Left ventricle myocardium inferior (tissue), 1 donor: Measurements from ENCODE around the gene HACD2. TPM values are rescaled to one million over a fixed set of nuclear protein-coding genes. Genes with fewer than 3 reads are reported as not detected.

ENCODE experiments used
- DNase-seq: peaks from one replicate; pipeline ENCODE4 v3.0.0-alpha.2; 2020
- H3K27ac ChIP-seq: fragments of 200-600 bp; replicated peaks from 2 replicates; pipeline ENCODE4 v1.8.0; 2021
- H3K27me3 ChIP-seq: fragments of 200-600 bp; 2 replicates; pipeline ENCODE4 v1.8.0; 2021; ENCODE audit warnings: low read depth
- H3K36me3 ChIP-seq: fragments of 200-600 bp; 2 replicates; pipeline ENCODE4 v1.8.0; 2021
- H3K4me1 ChIP-seq: fragments of 200-600 bp; 2 replicates; pipeline ENCODE4 v1.8.0; 2021
- H3K4me3 ChIP-seq: fragments of 200-600 bp; 2 replicates; pipeline ENCODE4 v1.8.0; 2021; ENCODE audit warnings: mild to moderate bottlenecking, moderate library complexity
- H3K9me3 ChIP-seq: fragments of 200-600 bp; replicated peaks from 2 replicates; pipeline ENCODE4 v1.8.0; 2021
- CTCF ChIP-seq: fragments of 200-600 bp; IDR thresholded peaks from 2 replicates; pipeline ENCODE4 v1.8.0; 2021; ENCODE audit warnings: antibody characterized with exemption, mild to moderate bottlenecking, borderline replicate concordance
- intact Hi-C: fragments of 100-400 bp; cut with micrococcal nuclease; formaldehyde crosslinking; loops from one replicate; pipeline ENCODE4 v1.11.0; 2022
- total RNA-seq: library from RNA; stranded (reverse); fragmentation: NEBNext Ultra II Directional; extraction: Animal tissue kit (Norgen Biotek cat#: 25700); gene quantifications from one replicate; pipeline ENCODE4 v1.2.1, GENCODE V29; 2021
- donor health status: DM: no; HTN: yes; CAD: no; lungs with severe emphysema.

The HACD2 gene
- total RNA-seq, 1 donor from 2014 or later: 8.1 TPM

- H3K36me3 ChIP-seq: peaks cover 27% of the 10 kb centered on the region
- intact Hi-C loops: no loop called here
- no peak overlapping the region for H3K27ac ChIP-seq
- no peak for TF ChIP-seq CTCF
- H3K4me1 ChIP-seq: peaks cover 2% of the 10 kb centered on the region
- DNase-seq: no peak
- H3K4me3 ChIP-seq: no peak overlapping the region
- no peaks in the 10 kb centered on the region for H3K9me3 ChIP-seq
- no peaks in the 10 kb centered on the region for H3K27me3 ChIP-seq
Observed at GRCh38 chr3:123499322-123499721, 85.5 kb downstream of the HACD2 start.

DNA sequence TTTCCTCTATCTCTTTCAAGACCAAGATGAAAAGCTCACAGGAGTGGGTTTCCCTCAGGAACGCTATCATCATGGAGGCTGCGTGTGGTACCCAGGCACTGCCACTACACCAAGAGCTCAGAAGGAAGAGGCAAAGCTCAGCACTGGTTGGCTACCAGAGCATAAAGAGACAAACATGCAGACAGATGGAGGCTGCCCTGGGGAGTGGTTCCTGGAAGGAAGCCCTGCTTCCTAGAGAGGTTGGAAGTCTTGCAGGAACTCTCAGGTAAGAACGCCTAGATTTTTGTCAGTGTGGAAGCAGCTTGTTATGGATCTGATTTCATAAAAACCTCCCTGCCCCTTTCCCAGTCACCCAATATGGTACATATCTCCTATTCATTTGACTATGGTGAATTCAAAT, 86.1 kb downstream of the HACD2 start:
- H3K27me3 ChIP-seq: no peaks in the 10 kb centered on the region
- intact Hi-C loops: no loop called here
- H3K9me3 ChIP-seq: no peaks in the 10 kb centered on the region
- H3K27ac ChIP-seq: no peak overlapping the region
- H3K4me3 ChIP-seq: no peak overlapping the region
- TF ChIP-seq CTCF: no peak
- no peak for DNase-seq
- peaks cover 30% of the 10 kb centered on the region for H3K36me3 ChIP-seq
- H3K4me1 ChIP-seq: peaks cover 7% of the 10 kb centered on the region

- Histone ChIP-seq H3K27me3 (no peaks in the 10 kb centered on the region), H3K27ac (no peak overlapping the region), H3K9me3 (no peaks in the 10 kb centered on the region), H3K36me3 (peaks cover 21% of the 10 kb centered on the region), H3K4me3 (no peak overlapping the region), H3K4me1 (peaks cover 33% of the 10 kb centered on the region)
- intact Hi-C loops: no loop called here
- no peak for DNase-seq
- no peak for TF ChIP-seq CTCF
Observed at GRCh38 chr3:123493912-123494311, 90.9 kb downstream of the HACD2 start.

DNA sequence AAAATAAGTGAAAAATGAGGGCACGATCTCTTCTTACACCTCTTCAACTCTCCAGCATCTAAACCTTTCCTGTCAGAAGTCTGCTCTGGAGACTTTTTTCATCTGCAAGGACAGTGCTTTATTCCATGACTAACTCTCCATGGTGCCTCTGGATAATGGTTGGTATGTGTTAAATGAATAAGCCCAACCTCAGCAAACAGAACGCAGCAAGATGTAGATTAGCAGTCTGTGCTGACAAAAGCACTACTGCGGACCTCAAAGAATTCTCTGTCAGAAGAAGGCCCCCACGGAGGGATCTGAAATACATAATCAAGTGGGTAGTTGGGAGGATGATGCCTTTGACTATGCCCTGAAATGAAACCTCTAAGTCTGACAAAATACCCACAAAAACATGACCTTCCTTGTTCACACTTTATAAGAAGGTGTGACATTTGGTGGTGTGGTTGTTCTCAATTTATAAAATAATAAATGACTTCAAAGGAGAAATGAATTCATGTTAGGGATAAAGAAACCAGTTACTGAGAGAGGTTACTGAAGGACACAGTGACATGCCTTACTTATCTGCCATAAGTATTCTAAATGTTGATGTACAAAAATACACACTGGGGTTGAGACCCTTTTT, 92.8 kb downstream of the HACD2 start:
- no peak for DNase-seq
- intact Hi-C loops: no loop called here
- TF ChIP-seq CTCF: no peak
- H3K4me1 ChIP-seq: peaks cover 49% of the 10 kb centered on the region
- H3K27me3 ChIP-seq: no peaks in the 10 kb centered on the region
- H3K27ac ChIP-seq: peak overlapping the region; percentile 44
- no peaks in the 10 kb centered on the region for H3K9me3 ChIP-seq
- H3K4me3 ChIP-seq: no peak overlapping the region
- H3K36me3 ChIP-seq: peaks cover 5% of the 10 kb centered on the region

GRCh38 chr3:123489400-123490004, 95.4 kb downstream of the HACD2 start:
- Histone ChIP-seq H3K36me3 (peaks cover 5% of the 10 kb centered on the region), H3K27ac (peak overlapping the region; percentile 72), H3K9me3 (no peaks in the 10 kb centered on the region), H3K27me3 (no peaks in the 10 kb centered on the region), H3K4me1 (peaks cover 53% of the 10 kb centered on the region), H3K4me3 (peak overlapping the region; percentile 17)
- intact Hi-C loops: loop anchor here (2.0 kb wide), 1 partner anchor 163 kb away; no protein-coding TSS in a partner anchor
- TF ChIP-seq CTCF: peak; percentile 91
- peak; percentile 73 for DNase-seq
